HepG2 (cell line): Measurements from ENCODE around the gene PTGR1. TPM values are rescaled to one million over a fixed set of nuclear protein-coding genes. Genes with fewer than 3 reads are reported as not detected.

Source experiments
- ATF7 ChIP-seq, 2 experiments: fragments of 450-650 bp in 1 of 2; sonication (generic) in 1 of 2; formaldehyde crosslinking in 1 of 2; IDR thresholded peaks; 2 replicates each; pipeline versions ENCODE4 v1.4.0 to v1.6.1; 2016 to 2020; ENCODE audit warnings: antibody characterized with exemption in 1 of 2, mild to moderate bottlenecking in 1 of 2, missing genetic modification reagents in 1 of 2
- CEBPB ChIP-seq: IDR thresholded peaks from 2 replicates; pipeline ENCODE4 v1.6.1; 2011; ENCODE audit warnings: low read depth, low read length, improper control_type of control experiment, borderline replicate concordance
- FOSL1 ChIP-seq: sonication (generic); formaldehyde crosslinking; IDR thresholded peaks from 2 replicates; pipeline ENCODE4 v1.9.0; 2021; ENCODE audit warnings: missing genetic modification reagents, borderline replicate concordance
- FOXK1 ChIP-seq: sonication (generic); formaldehyde crosslinking; IDR thresholded peaks from 2 replicates; pipeline ENCODE4 v1.4.0; 2020; ENCODE audit warnings: low read depth, missing genetic modification reagents, borderline replicate concordance
- GFI1 ChIP-seq: sonication (generic); formaldehyde crosslinking; IDR thresholded peaks from 2 replicates; pipeline ENCODE4 v1.5.0; 2020; ENCODE audit warnings: missing genetic modification reagents, mild to moderate bottlenecking, borderline replicate concordance
- HDAC2 ChIP-seq: sonication (generic); formaldehyde crosslinking; IDR thresholded peaks from 2 replicates; pipeline ENCODE4 v1.4.0; 2020; ENCODE audit warnings: missing genetic modification reagents
- HNRNPL ChIP-seq: fragments of 200-400 bp; formaldehyde crosslinking; IDR thresholded peaks from 2 replicates; pipeline ENCODE4 v1.6.1; 2017; ENCODE audit warnings: mild to moderate bottlenecking, low read depth, low read length
- HOXA5 ChIP-seq: sonication (generic); formaldehyde crosslinking; IDR thresholded peaks from 2 replicates; pipeline ENCODE4 v1.4.0; 2020; ENCODE audit warnings: missing genetic modification reagents
- MATR3 ChIP-seq: sonication (generic); formaldehyde crosslinking; IDR thresholded peaks from 2 replicates; pipeline ENCODE4 v1.4.0; 2020; ENCODE audit warnings: missing genetic modification reagents
- NFIC ChIP-seq: IDR thresholded peaks from 2 replicates; pipeline ENCODE4 v1.6.1; 2012; ENCODE audit warnings: mild to moderate bottlenecking, low read length, inconsistent platforms
- NFYC ChIP-seq: IDR thresholded peaks from 2 replicates; pipeline ENCODE4 v1.6.1; 2016; ENCODE audit warnings: missing genetic modification reagents, missing compliant biosample characterization
- POLR2G ChIP-seq: fragments of 200-400 bp; formaldehyde crosslinking; IDR thresholded peaks from 2 replicates; pipeline ENCODE4 v1.6.1; 2018; ENCODE audit warnings: mild to moderate bottlenecking, low read depth, low read length, moderate library complexity
- RBFOX2 ChIP-seq: fragments of 200-400 bp; formaldehyde crosslinking; IDR thresholded peaks from 2 replicates; pipeline ENCODE4 v1.6.1; 2017; ENCODE audit warnings: low read depth, mild to moderate bottlenecking, low read length
- TCF7 ChIP-seq: sonication (generic); IDR thresholded peaks from 2 replicates; pipeline ENCODE4 v1.6.1; 2016; ENCODE audit warnings: antibody characterized with exemption, low read depth
- TEAD3 ChIP-seq: optimal IDR thresholded peaks from 2 replicates; pipeline ENCODE3; 2016; ENCODE audit warnings: borderline replicate concordance
- ZBTB7B ChIP-seq: sonication (generic); formaldehyde crosslinking; IDR thresholded peaks from 2 replicates; pipeline ENCODE4 v1.4.0; 2020; ENCODE audit warnings: missing genetic modification reagents
- ZNF205 ChIP-seq: IDR thresholded peaks from 2 replicates; pipeline ENCODE4 v1.6.1; 2018; ENCODE audit warnings: missing biosample characterization, missing genetic modification reagents
- ZNF256 ChIP-seq: sonication (generic); formaldehyde crosslinking; conservative IDR thresholded peaks from 2 replicates; pipeline ENCODE4 v1.4.0; 2020; ENCODE audit warnings: missing genetic modification reagents
- ZNF260 ChIP-seq: sonication (generic); formaldehyde crosslinking; IDR thresholded peaks from 2 replicates; pipeline ENCODE4 v1.4.0; 2020; ENCODE audit warnings: missing genetic modification reagents, low read depth, mild to moderate bottlenecking, borderline replicate concordance
- ZNF552 ChIP-seq: sonication (generic); formaldehyde crosslinking; IDR thresholded peaks from 2 replicates; pipeline ENCODE4 v1.9.0; 2022; ENCODE audit warnings: missing genetic modification reagents, mild to moderate bottlenecking, borderline replicate concordance
- ZNF776 ChIP-seq: sonication (generic); formaldehyde crosslinking; IDR thresholded peaks from 2 replicates; pipeline ENCODE4 v1.4.0; 2020; ENCODE audit warnings: mild to moderate bottlenecking, missing genetic modification reagents
- ZNF883 ChIP-seq: sonication (generic); formaldehyde crosslinking; IDR thresholded peaks from 2 replicates; pipeline ENCODE4 v1.5.1; 2020; ENCODE audit warnings: mild to moderate bottlenecking, missing genetic modification reagents; ENCODE audit errors: not compliant biosample characterization
- polyA plus RNA-seq, 8 experiments: library from polyadenylated mRNA; depleted of rRNA in 3 of 8; stranded (reverse) in 7 of 8; unstranded in 1 of 8; fragments of >200 nt; fragmentation: Illumina TruSeq in 4 of 8; extraction: Trizol in 4 of 8; gene quantifications; 2 replicates each; pipeline versions ENCODE4 v1.2.1 to v1.2.3, GENCODE V29; 2011 to 2016; ENCODE audit warnings: low read depth in 4 of 8, missing spikeins in 1 of 8, mixed read lengths in 1 of 8; ENCODE audit not compliant: insufficient read depth in 1 of 8
- total RNA-seq, 5 experiments: library from RNA; depleted of rRNA; stranded (reverse); fragments of >200 nt; fragmentation: Illumina TruSeq; extraction: Trizol; gene quantifications; 2 replicates each; pipeline ENCODE4 v1.2.3, GENCODE V29; 2016; ENCODE audit warnings: low read depth in 1 of 5
- TF ChIP-seq, protein P1 (sequence below): sonication (generic); formaldehyde crosslinking; conservative IDR thresholded peaks from 2 replicates; pipeline ENCODE4 v1.5.0; 2020; ENCODE audit warnings: missing genetic modification reagents
- TF ChIP-seq, protein P2 (sequence below): IDR thresholded peaks from 2 replicates; pipeline ENCODE4 v1.4.0; 2020; ENCODE audit warnings: mild to moderate bottlenecking, missing genetic modification reagents
- TF ChIP-seq, protein P3 (sequence below): IDR thresholded peaks from 2 replicates; pipeline ENCODE4 v1.6.1; 2016; ENCODE audit warnings: low read depth
- TF ChIP-seq, protein P4 (sequence below): IDR thresholded peaks from 2 replicates; pipeline ENCODE4 v1.6.1; 2016; ENCODE audit warnings: missing genetic modification reagents, missing compliant biosample characterization

The PTGR1 gene
- total and polyA plus RNA-seq, 2 of the 13 experiments (the other 11 are each of a cell fraction or from before 2014, with no cell fraction given) = 6.0 to 15.8 TPM

DNA sequence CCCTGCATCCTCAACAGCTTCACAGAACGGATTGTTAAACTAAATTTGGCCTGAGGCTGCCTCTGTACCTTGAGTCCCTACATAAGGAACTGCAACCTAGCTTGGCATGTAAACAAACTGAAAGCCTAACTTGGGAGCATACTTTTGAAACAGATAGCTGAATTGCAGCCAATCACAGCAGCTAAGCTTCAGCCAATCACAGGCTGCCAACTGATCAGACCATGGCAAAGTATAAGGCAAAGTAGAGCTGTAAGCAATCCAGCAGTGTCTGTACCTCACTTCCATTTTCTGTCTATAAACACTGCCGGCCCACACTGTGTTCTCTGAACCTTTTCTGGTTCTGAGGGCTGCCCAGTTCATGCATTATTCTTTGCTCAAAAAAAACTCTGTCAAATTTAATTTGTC, 83.4 kb downstream of the PTGR1 start (continued):
- TF ChIP-seq, protein P1, sequence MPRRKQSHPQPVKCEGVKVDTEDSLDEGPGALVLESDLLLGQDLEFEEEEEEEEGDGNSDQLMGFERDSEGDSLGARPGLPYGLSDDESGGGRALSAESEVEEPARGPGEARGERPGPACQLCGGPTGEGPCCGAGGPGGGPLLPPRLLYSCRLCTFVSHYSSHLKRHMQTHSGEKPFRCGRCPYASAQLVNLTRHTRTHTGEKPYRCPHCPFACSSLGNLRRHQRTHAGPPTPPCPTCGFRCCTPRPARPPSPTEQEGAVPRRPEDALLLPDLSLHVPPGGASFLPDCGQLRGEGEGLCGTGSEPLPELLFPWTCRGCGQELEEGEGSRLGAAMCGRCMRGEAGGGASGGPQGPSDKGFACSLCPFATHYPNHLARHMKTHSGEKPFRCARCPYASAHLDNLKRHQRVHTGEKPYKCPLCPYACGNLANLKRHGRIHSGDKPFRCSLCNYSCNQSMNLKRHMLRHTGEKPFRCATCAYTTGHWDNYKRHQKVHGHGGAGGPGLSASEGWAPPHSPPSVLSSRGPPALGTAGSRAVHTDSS (CRISPR knock-in tag) = no peak
- no peak for TF ChIP-seq ZNF552
- no peak for TF ChIP-seq ZNF260 (CRISPR knock-in tag)
- no peak for TF ChIP-seq ZBTB7B
- TF ChIP-seq, protein P2, sequence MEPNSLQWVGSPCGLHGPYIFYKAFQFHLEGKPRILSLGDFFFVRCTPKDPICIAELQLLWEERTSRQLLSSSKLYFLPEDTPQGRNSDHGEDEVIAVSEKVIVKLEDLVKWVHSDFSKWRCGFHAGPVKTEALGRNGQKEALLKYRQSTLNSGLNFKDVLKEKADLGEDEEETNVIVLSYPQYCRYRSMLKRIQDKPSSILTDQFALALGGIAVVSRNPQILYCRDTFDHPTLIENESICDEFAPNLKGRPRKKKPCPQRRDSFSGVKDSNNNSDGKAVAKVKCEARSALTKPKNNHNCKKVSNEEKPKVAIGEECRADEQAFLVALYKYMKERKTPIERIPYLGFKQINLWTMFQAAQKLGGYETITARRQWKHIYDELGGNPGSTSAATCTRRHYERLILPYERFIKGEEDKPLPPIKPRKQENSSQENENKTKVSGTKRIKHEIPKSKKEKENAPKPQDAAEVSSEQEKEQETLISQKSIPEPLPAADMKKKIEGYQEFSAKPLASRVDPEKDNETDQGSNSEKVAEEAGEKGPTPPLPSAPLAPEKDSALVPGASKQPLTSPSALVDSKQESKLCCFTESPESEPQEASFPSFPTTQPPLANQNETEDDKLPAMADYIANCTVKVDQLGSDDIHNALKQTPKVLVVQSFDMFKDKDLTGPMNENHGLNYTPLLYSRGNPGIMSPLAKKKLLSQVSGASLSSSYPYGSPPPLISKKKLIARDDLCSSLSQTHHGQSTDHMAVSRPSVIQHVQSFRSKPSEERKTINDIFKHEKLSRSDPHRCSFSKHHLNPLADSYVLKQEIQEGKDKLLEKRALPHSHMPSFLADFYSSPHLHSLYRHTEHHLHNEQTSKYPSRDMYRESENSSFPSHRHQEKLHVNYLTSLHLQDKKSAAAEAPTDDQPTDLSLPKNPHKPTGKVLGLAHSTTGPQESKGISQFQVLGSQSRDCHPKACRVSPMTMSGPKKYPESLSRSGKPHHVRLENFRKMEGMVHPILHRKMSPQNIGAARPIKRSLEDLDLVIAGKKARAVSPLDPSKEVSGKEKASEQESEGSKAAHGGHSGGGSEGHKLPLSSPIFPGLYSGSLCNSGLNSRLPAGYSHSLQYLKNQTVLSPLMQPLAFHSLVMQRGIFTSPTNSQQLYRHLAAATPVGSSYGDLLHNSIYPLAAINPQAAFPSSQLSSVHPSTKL (CRISPR knock-in tag) = no peak
- TF ChIP-seq ZNF776 = no peak
- no peak for TF ChIP-seq HOXA5
- TF ChIP-seq TEAD3 (CRISPR knock-in tag) = peak; percentile 62
- no peak for TF ChIP-seq ZNF256
- no peak for TF ChIP-seq TCF7
- no peak for TF ChIP-seq CEBPB
- 0 out of 2 replicates have a peak, but pooled peaks have one; percentile 18 for TF ChIP-seq RBFOX2
- no peak for TF ChIP-seq ZNF205
- no peak for TF ChIP-seq HDAC2 (CRISPR knock-in tag)
- no peak for TF ChIP-seq HNRNPL
- TF ChIP-seq ATF7 (IDR thresholded peaks at IDR 0.05) = no peak
- TF ChIP-seq ATF7 (CRISPR knock-in tag; IDR thresholded peaks at IDR 0.05) = no peak
- TF ChIP-seq FOSL1 = no peak
- TF ChIP-seq, protein P3, sequence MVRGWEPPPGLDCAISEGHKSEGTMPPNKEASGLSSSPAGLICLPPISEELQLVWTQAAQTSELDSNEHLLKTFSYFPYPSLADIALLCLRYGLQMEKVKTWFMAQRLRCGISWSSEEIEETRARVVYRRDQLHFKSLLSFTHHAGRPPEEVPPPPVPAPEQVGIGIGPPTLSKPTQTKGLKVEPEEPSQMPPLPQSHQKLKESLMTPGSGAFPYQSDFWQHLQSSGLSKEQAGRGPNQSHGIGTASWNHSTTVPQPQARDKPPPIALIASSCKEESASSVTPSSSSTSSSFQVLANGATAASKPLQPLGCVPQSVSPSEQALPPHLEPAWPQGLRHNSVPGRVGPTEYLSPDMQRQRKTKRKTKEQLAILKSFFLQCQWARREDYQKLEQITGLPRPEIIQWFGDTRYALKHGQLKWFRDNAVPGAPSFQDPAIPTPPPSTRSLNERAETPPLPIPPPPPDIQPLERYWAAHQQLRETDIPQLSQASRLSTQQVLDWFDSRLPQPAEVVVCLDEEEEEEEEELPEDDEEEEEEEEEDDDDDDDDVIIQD = peak; percentile 87; the same call in 1 of the 2 replicates
- no peak for TF ChIP-seq MATR3
- TF ChIP-seq NFIC = no peak
- no peak for TF ChIP-seq ZNF883 (CRISPR knock-in tag)
- TF ChIP-seq FOXK1 (CRISPR knock-in tag) = 0 out of 2 replicates have a peak, but pooled peaks have one; percentile 37
- TF ChIP-seq, protein P4, sequence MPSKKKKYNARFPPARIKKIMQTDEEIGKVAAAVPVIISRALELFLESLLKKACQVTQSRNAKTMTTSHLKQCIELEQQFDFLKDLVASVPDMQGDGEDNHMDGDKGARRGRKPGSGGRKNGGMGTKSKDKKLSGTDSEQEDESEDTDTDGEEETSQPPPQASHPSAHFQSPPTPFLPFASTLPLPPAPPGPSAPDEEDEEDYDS = peak; percentile 78; the same call in 1 of the 2 replicates
- no peak for TF ChIP-seq GFI1
- peak; percentile 50; the same call in 1 of the 2 replicates for TF ChIP-seq POLR2G
- peak; percentile 85 for TF ChIP-seq NFYC (CRISPR knock-in tag)
